Stimulated activated CD4-positive, alpha-beta T cell treated with anti-CD3 and anti-CD28 coated beads, Interleukin-1b, Interleukin-23, amount 100 ng/mL, for 1 hour (primary cell): ENCODE results near the gene SYMPK.
"Not testable (repeated sequence)": the region's sequence is repeated elsewhere in the genome, so short reads cannot be mapped to it uniquely, and the experiment has no call there.

Experiments
- DNase-seq, 2 donors: peaks; one replicate each; pipeline ENCODE4 v3.0.0-alpha.2; 2020; ENCODE audit warnings: low read depth in 2 of 2

The SYMPK gene

GRCh38 chr19:45885556-45886426, 22.8 kb upstream of the SYMPK start, which contains the start of gene IRF2BP1:
Gene IRF2BP1 (minus strand): TSS chr19:45886141. CDS start chr19:45885774, 367 bp downstream.
- DNase-seq = peak; percentile 62 to 73

DNA sequence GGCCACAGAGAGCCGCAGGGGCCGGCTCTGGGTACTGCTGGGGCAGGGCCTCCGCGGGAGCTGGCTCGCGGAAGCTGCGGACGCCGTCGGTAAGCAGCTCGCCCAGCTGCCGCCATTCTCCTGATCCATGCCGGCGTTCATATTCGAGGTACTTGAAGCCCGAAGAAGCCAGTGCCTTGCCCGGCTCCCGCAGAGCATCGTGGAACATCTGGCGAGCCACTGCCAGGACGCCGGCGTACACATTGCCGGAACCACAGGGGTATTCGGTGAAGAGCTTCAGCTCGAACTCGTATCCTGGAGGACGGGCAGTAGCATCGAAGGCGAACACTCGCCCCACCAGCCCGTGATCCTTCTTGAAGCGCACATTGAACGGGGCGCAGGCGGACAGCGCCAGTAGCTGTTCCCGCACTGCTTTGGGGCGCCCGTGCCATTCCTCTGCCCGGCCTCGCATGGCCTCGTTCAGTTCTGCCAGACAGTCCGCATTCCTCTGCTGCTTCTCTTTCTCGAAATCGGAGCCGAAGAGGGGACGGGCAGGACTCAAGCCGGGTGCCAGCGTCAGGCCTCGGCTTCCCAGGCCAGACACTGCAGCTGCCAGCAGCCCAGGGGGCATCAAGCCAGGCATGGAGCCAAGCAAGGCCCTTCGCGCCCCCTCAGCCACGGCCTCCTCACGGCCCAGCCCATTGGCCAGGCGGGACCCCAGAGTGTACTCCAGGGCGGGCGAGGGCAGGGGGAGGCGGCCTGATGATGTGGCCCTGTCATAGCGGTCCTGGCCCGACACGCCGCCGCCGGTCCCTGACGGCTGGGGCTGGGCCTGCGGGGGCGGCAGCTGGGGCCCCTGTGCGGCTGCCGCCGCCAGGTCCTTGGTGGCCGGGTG, 22.0 kb upstream of the SYMPK start:
- no peak for DNase-seq

DNA sequence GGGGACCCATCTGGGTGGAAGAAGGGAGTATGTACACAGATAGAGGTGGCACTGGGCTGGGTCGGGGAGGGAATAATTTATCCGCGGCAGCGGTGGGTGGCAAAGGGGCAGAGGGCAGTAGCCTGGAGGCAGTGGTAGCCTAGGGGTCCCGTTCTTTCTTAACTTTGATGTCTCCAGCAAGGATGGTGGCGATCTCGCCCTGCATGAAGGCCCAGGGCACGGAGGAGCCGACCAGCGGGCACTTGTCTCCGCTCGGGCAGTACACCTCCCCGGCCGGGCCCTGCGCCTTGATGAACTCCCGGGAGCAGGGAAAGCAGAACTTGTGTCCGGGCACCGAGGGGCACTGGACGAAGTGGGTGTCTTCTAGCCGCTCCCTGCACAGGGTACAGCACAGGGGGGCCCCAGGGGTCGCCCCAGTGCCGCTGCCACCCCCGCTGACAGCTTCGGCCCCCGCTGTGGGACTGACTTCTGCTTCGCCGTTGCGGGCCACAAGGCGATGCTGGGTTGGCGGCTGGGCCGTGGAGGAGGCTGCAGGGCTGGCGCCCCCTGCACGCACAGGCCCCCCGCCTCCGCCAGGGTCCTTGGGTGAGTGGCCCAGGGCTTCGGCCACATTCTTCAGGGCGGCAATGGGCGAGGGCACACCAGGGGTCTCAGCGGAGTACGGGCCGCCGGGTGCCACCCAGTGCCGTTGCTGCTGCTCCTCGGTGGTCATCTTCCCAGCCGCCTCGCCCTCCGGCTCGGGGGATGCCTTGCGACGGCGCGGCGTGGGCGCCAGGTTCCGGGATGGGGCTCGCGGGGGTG, 21.1 kb upstream of the SYMPK start:
- DNase-seq = no peak

DNA sequence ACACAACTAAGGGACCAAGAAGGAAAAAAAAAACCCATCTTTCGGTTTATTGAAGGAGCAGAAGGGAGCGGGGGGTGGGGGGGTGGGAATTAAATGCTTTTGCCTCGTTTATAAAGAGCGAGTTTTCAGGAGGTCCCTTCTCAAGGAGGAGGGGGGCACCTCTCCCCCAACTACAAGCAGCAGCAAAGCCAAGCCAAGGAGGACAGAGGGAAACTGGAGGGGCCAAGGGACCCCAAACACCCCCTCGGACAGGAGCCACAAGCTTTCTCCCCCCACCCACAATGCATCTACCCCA, 20.6 kb upstream of the SYMPK start:
- DNase-seq = no peak

GRCh38 chr19:45882652-45883585, 20.0 kb upstream of the SYMPK start:
- DNase-seq = peak; percentile 43 to 76

GRCh38 chr19:45881909-45882528, 19.1 kb upstream of the SYMPK start:
- no peak for DNase-seq

- no peak for DNase-seq
Observed at GRCh38 chr19:45881082-45881908, 18.3 kb upstream of the SYMPK start.

DNA sequence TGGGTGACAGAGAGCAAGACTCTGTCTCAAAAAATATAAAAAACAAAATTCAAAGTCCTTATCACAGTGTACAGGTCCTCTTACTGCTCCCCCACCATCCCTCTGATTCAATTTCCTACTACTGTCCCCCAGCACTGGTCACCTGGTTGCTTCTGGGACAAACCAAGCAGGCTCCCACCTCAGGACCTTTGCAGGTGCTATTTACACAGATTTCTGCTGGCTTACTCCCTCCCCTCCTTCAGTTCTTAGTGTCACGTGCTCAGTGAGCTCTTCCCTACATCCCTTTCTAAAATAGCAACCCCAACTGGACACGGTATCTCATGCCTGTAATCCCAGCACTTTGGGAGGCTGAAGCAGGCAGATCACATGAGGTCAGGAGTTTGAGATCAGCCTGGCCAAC, 17.0 kb upstream of the SYMPK start:
- DNase-seq = no peak

DNA sequence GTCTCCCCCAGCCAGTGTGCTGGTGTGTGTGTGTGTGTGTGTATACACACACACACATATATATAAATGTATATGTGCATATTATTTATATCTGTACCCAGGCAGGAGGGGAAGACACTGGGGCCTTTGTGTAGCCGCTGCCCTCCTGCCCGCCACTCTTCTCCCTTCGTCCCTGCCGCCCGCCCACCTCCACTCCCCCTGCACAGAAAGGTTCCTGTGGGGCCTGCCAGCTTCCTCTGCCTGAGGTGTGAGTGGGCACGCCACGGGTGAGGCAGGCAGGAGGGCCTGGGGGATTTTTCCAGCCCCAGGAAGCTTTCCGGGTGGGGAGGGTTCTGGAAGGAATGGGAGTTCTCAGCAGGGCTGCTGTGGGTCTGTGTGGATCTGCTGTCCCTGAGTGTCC, 16.1 kb upstream of the SYMPK start:
- no peak for DNase-seq

GRCh38 chr19:45878043-45878794, 15.3 kb upstream of the SYMPK start:
- no peak for DNase-seq

GRCh38 chr19:45876411-45877197, 13.7 kb upstream of the SYMPK start:
- DNase-seq = no peak

GRCh38 chr19:45876161-45876410, 13.1 kb upstream of the SYMPK start:
- DNase-seq = no peak

- DNase-seq = no peak
Observed at GRCh38 chr19:45874620-45874966, 11.6 kb upstream of the SYMPK start.

- no peak for DNase-seq
Observed at GRCh38 chr19:45873219-45873772, 10.3 kb upstream of the SYMPK start.

- DNase-seq = no peak
Observed at GRCh38 chr19:45872095-45872919, 9.4 kb upstream of the SYMPK start.

- DNase-seq = no peak
Observed at GRCh38 chr19:45870798-45871197, 7.9 kb upstream of the SYMPK start.

DNA sequence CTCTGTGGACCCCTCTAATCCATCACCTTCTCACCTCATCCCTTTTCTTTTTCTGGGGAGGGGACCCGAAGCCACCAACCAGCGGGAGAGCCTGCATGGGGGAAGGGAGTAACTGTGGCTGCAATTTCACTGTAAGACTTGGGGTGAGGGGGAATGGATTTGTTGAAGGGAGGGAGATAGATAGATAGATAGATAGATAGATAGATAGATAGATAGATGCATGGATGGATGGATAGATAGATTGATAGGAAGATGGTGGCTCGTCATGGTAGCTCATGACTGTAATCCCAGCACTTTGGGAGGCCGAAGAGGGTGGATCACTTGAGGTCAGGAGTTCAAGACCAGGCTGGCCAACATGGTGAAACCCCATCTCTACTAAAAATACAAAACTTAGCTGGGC, 4.3 kb upstream of the SYMPK start:
- not testable (repeated sequence) for DNase-seq
